ENCODE measurements around the gene CCL18.
"Not testable (repeated sequence)": the region's sequence is repeated elsewhere in the genome, so short reads cannot be mapped to it uniquely, and the experiment has no call there.

Gene CCL18

DNA sequence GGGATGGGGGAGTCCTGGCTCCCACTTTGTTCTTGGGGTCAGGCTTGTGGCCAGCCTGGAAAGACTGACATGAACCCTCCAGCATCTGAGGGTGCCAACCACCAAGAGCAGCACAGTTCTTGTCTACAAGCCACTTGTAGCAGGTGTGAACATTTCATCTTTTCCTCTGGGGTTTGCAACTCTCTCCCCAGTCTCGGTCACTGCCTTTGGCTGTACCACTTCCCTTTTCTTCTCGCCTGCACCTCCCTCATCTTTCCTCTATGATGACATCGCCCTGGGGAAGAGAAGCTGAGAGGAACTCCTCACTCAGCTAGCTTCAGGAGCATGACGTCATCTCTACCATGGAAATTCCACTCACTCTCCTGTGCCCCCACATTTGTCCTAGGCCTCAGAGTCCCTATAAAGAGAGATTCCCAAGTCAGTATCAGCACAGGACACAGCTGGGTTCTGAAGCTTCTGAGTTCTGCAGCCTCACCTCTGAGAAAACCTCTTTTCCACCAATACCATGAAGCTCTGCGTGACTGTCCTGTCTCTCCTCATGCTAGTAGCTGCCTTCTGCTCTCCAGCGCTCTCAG, 39.4 kb downstream of the CCL18 start, which contains the start of gene CCL4:
CCL4 (plus strand) TSS at position 427 of the 575 bp plus-strand sequence; CDS start at position 506, 79 bp downstream.
- DNase-seq (ENCODE audit: low read depth in 1 of 2, low spot score in 1 of 2), result not testable (repeated sequence)

DNA sequence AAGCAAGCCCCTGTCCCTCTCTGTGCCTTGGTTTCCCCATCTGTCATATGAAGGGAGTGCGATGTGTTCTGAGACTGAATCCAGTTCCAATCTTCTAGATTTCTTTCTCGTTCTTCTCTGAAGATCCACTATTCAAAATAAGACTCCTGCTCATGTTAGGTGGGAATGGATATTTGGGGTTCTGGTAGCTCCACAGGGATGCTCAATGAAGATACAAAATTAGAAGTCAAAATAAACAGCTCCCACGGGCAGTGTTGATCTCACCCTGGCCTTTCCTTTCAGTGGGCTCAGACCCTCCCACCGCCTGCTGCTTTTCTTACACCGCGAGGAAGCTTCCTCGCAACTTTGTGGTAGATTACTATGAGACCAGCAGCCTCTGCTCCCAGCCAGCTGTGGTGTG, 40.2 kb downstream of the CCL18 start:
- not testable (repeated sequence) for DNase-seq (ENCODE audit: low read depth in 1 of 2, low spot score in 1 of 2)

DNA sequence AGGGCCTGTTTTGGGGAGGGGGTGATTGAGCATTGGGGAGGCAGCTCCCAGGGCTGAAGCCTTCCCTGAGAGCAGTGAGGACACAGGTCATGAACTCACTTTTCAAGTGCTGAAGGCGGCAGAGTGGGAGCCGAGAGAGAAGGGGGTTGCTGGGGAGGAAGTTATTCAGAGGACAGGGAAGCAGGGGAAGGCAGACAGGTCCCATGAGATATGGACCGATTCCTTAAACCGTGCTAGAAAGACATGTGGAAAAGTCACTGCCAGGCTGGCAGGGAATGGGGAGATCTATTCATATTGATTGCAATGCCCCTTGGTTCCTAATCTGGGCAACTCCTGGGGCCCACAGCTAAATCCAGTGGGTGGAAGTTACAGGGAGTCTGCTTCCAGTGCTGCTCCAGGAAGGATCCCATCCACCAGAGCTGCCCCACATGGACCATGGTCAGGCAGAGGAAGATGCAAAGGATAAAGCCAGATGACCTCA, 40.7 kb downstream of the CCL18 start:
- DNase-seq (ENCODE audit: low read depth in 1 of 2, low spot score in 1 of 2), result no peak

DNA sequence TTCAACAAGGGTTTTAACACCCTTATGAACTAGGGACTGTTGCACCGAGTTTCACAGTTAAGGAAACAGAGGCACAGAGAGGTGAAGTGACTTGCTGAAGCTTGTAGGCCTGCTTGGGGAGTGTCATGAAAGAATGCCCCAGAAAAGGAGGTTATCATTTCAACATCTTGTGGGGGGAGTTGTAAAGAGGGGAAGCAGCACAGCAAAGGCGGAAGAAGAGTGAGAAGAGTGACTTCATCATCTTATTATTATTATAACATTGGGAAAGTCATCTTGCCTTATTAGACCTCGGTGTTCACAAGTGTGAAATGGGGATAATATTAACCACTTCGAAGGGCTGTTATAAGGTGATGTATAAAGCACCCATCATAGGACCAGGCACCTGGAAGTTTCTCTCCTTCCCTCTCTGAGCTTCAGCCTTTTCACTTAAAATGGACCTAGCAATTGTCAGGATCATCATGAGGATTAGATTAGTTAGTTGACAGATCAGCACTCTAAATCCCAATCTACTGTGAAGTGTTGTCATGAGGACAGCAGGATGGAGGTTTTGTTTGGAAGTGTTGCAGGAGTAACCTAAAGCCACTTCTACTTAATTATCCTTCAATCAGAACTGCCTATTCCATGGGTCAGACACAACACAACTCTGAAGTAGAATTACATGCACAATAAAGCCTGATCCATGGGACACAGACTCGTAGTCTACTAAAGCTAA, 41.9 kb downstream of the CCL18 start:
- no peak for DNase-seq (ENCODE audit: low read depth in 1 of 2, low spot score in 1 of 2)

DNA sequence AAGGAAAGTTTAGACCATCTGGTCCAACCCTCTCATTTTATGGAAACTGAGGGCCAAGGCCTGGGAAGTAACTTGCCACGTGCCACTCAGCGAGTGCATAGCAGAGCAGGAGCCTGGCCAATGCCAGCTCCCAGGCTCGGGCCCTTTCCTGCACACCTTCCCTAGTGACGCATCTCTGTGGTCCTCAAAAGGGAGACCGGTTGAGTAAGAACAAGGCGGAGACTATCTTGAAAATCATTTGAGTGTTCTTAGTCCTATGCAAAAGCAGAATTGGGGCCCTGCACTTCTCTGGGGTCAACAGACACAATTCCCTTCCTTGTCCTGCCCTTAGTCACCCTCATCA, 42.4 kb downstream of the CCL18 start:
- DNase-seq (ENCODE audit: low read depth in 1 of 2, low spot score in 1 of 2), result no peak

DNA sequence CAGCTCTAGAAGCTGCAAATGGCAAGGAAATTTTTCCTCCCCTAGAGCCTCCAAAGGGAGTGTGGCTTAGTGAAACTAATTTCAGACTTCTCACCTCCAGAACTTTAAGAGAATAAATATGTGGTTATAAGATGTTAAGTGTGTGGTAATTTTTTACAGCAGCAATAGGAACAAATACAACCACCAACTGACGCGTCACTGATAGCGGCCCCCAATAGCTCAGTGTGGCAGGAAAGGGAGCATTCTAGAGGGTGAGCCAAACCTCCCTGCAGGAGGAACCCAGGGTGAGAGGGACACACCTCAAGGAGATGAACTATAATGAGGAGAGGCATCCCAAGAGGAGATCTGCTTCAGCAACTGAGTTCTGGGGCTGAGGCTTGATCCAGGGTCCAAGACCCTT, 43.6 kb downstream of the CCL18 start:
- DNase-seq (ENCODE audit: low read depth in 1 of 2, low spot score in 1 of 2), result no peak

DNA sequence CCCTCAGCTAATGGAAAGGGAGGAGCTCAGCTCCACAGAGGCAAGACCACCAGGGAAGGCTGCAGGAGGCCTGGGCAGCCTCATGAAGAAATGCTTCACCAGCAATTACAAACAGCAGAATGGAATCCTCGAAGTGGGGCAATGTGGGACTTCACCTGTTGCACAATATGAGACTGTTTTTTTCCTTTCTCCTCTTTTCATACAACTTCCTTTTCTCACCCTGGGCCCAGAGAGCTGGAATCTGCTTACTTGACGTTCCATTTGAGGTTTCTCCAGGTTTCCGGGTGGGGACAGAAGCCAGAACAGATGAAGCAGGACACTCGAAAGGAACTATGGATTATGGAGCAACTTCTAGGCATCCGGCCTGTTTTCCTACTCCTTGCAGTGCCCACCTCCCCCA, 44.2 kb downstream of the CCL18 start:
- not testable (repeated sequence) for DNase-seq (ENCODE audit: low read depth in 1 of 2, low spot score in 1 of 2)

DNA sequence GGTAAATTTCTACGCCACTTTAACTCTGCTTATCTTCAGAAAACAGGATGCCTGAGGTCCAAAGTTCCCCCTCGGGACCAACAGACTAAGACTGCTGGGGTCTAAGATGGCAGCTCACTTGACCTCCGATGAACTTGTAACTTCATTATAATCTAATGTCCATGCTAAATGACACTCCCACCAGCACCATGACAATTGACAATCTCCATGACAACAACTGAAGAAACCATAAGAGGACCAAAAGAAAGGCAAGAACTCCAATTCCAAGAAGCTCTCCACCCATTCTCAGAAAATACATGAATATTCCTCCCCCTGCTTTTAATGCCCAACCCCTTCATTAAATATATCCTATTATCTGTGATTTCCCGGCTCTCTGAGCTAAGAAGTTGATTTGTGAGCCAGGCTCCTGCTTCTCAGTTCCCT, 47.0 kb downstream of the CCL18 start:
- DNase-seq (ENCODE audit: low read depth in 1 of 2, low spot score in 1 of 2), result no peak

DNA sequence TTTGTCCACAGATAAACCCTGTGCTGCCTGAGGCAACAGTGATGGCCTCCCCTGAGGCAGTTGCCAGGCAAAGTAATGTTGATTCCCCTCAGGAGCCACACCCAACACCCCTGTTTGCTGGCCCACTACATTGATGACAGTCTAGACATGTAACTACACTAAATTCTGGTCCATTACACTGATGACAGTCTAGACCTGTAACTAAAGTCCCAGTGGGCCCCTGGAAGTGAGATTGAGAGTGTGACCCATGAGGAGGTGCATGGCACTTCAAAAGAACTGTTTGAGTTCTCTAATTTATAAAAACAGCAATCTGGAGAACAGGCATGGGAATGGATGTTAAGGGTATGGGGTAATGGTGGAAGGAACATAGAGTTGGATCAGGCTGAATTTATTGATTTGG, 48.5 kb downstream of the CCL18 start:
- DNase-seq (ENCODE audit: low read depth in 1 of 2, low spot score in 1 of 2), result no peak

DNA sequence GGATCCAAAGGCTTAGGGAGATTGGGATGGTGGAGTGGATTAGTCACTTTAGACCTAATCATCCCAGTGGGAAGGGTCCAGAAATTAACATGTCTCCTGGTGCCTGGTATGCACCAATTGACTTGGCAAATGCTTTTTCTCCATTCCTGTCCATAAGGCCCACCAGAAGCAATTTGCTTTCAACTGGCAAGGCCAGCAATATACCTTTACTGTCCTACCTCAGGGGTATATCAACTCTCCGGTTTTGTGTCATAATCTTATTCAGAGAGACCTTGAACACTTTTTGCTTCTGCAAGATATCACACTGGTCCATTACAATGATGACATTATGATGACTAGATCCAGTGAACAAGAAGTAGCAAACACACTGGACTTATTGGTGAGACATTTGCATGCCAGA, 49.1 kb downstream of the CCL18 start:
- DNase-seq (ENCODE audit: low read depth in 1 of 2, low spot score in 1 of 2), result not testable (repeated sequence)

DNA sequence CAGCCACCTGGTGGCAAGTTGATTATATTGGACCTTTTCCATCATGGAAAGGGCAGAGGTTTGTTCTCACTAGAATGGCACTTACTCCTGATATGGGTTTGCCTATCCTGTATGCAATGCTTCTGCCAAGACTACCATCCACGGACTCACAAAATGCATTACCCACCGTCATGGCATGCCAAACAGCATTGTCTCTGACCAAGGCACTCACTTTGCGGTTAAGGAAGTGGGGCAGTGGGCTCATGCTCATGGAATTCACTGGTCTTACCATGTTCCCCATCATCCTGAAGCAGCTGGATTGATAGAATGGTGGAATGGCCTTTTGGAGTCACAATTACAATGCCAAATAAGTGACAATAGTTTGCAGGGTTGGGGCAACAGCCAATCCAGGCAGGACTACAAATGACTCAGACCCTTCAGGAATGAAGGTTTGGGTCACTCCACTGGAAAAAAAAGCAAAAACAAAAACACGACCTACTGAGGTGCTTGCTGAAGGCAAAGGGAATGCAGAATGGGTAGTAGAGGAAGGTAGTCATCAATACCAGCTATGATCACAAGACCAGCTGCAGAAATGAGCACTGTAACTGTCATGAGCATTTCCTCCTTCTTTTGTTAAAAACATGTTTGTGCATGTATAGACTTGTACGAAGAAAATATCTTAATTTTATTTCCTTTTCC, 51.0 kb downstream of the CCL18 start:
- not testable (repeated sequence) for DNase-seq (ENCODE audit: low read depth in 1 of 2, low spot score in 1 of 2)

DNA sequence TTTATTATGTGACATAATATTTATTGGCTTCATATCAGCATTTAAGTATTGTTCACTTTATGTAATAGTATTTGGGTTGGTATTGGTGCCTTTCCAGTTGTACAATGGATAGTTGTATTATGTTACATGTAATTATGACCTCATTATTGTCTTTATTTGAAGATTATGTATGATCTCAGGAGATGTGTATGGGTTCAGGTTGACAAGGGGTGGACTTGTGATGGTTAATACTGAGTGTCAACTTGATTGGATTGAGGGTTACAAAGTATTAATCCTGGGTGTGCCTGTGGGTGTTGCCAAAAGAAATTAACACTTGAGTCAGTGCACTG, 51.5 kb downstream of the CCL18 start:
- DNase-seq (ENCODE audit: low read depth in 1 of 2, low spot score in 1 of 2), result not testable (repeated sequence)

DNA sequence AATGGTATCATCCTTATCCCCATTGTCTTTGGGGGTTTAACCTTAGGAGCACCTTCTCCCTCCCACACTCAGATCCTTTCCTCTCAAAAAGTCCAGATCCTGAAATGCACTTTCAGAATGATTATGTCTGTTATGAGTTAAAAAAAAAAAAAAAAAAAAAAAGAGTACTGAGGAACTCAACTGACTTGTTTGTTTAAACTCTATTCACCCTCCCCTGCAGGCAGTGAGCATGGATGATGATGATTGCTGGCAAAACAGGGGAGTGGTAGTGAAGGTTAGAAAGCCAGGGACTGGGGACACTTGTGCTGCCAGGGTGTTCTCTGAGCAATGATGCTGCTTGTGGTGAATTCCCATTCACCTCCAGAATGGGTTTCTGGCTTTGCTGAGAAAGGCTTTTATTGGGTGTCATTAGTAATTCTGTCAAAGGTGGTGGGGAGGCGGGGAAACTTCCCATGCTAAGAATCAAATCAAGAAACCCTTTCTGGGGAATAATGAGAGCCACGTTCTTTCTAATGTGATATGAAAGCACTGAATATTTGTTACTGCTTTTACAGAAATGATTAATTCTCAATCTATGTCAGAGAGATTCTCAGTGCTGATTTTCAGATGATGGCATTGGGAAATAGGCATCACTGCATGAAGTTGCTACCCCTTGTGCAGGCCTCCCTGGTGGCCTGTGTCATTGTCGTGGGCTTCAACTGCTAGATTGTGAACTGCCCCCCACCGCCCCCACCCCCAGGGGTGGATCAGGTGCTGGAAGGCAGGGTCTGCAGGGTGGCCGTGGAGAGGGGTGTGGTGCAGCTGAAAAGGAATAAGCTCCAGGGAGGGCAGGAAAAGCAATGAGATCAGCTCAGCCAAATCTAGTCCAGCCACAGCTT, 53.7 kb downstream of the CCL18 start:
- DNase-seq (ENCODE audit: low read depth in 1 of 2, low spot score in 1 of 2), result peak in 1 of 2 donors; percentile 6

DNA sequence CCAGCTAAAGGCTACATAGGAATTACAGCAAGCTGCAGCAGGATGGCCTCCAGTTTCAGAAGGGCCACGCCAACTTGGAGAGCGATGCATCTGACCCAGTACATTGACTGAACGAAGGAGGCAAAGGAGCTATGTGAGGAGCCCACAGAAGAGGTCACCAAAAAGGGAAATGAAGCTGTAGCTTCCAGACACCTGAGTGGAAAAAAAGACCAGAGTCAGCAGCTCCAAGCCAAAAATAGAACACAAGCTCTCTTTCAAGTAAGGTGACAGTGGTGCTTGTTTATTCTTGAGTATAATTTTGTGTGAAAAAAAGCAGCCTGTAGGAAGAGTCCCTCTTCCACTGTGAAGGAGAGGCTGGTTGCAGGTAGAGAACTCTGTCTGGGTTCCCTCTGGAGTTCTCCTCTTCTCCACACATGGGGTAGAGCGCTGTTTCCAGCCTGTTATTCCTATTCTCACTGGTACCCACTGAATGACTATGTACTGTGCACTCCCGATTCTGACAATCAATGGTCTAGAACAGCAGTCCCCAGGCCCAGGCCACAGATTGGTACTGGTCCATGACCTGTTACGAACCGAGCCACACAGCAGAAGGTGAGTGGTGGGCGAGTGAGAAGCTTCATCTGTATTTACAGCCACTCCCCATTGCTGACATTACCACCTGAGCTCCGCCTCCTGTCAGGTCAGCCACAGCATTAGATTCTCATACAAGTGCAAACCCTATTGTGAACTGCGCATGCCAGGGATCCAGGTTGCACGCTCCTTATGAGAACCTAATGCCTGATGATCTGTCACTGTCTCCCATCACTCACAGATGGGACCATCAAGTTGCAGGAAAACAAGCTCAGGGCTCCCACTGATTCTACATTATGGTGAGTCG, 54.6 kb downstream of the CCL18 start:
- no peak for DNase-seq (ENCODE audit: low read depth in 1 of 2, low spot score in 1 of 2)

DNA sequence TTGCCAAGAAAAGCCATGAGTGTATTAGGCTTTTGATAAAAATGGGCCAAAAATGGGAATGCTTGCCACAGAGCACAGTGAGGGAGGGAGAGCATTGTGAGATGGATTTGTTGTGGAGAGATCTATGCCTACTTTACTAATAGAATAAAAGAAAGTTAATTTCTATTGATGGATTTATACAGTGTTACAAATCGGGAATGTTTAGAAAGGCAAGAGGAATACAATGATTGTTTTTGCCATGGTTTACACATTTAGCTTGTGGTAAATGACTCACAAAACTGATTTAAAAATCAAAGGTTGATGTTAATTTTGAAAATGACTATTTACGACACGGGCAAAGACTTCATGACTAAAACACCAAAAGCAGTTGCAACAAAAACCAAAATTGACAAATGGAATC, 56.1 kb downstream of the CCL18 start:
- DNase-seq (ENCODE audit: low read depth in 1 of 2, low spot score in 1 of 2), result no peak

DNA sequence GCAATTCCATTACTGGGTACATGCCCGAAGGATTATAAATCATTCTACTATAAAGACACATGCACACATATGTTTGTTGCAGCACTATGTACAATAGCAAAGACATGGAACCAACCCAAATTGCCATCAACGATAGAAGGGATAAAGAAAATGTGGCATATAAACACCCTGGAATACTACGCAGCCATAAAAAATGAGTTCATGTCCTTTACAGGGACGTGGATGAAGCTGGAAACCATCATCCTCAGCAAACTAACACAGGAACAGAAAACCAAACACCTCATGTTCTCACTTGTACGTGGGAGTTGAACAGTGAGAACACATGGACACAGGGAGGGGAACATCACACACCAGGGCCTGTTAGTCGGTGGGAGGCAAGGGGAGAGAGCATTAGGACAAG, 57.0 kb downstream of the CCL18 start:
- not testable (repeated sequence) for DNase-seq (ENCODE audit: low read depth in 1 of 2, low spot score in 1 of 2)

All from activated T-helper 1 cell treated with anti-CD3 and anti-CD28 coated beads, Interleukin-2, amount 50 U/mL, for 16 hours (primary cell).